Measurements from ENCODE around the gene ICAM2.
"Not testable (repeated sequence)": the region's sequence is repeated elsewhere in the genome, so short reads cannot be mapped to it uniquely, and the experiment has no call there.

The ICAM2 gene

GRCh38 chr17:64048805-64049204, 28.4 kb upstream of the ICAM2 start:
- DNase-seq: no peak
- intact Hi-C loops (cut with DNase I): no loop called here

GRCh38 chr17:64045176-64045575, 24.7 kb upstream of the ICAM2 start:
- DNase-seq: no peak
- intact Hi-C loops (cut with DNase I): no loop called here

GRCh38 chr17:64042700-64043485, 22.5 kb upstream of the ICAM2 start:
- no peak for DNase-seq
- intact Hi-C loops (cut with DNase I): no loop called here

- intact Hi-C loops (cut with DNase I): no loop called here
- no peak for DNase-seq
Measured at GRCh38 chr17:64041912-64042311, 21.5 kb upstream of the ICAM2 start.

- intact Hi-C loops (cut with DNase I): no loop called here
- no peak for DNase-seq
Measured at GRCh38 chr17:64040206-64040605, 19.8 kb upstream of the ICAM2 start.

- intact Hi-C loops (cut with DNase I): no loop called here
- no peak for DNase-seq
Measured at GRCh38 chr17:64039106-64039400, 18.6 kb upstream of the ICAM2 start.

- intact Hi-C loops (cut with DNase I): no loop called here
- no peak for DNase-seq
Measured at GRCh38 chr17:64038331-64039105, 18.1 kb upstream of the ICAM2 start.

- intact Hi-C loops (cut with DNase I): no loop called here
- DNase-seq: no peak
Measured at GRCh38 chr17:64037802-64038201, 17.4 kb upstream of the ICAM2 start.

- intact Hi-C loops (cut with DNase I): no loop called here
- DNase-seq: peak in 1 of 42 donors; percentile 6
Measured at GRCh38 chr17:64037180-64037579, 16.7 kb upstream of the ICAM2 start.

GRCh38 chr17:64036198-64036922, 15.9 kb upstream of the ICAM2 start:
- peak in 1 of 42 donors; percentile 2 for DNase-seq
- intact Hi-C loops (cut with DNase I): no loop called here

GRCh38 chr17:64032081-64032480, 11.6 kb upstream of the ICAM2 start:
- intact Hi-C loops (cut with DNase I): no loop called here
- peak in 1 of 42 donors; percentile 3 for DNase-seq

GRCh38 chr17:64028874-64029464, 8.5 kb upstream of the ICAM2 start:
- intact Hi-C loops (cut with DNase I): loop anchor here (5.0 kb wide), 1 partner anchor 103 kb away; the partner anchor contains the start of gene ERN1
- peak; percentile 34 to 88 (median 68) for DNase-seq

- peak; percentile 26 to 80 (median 52) for DNase-seq
- intact Hi-C loops (cut with DNase I): loop anchor here (5.0 kb wide), 1 partner anchor 106 kb away; the partner anchor contains the start of gene ERN1
Measured at GRCh38 chr17:64025732-64026294, 5.4 kb upstream of the ICAM2 start.

GRCh38 chr17:64024781-64025731, 4.6 kb upstream of the ICAM2 start:
- intact Hi-C loops (cut with DNase I): loop anchor here (5.0 kb wide), 1 partner anchor 107 kb away; the partner anchor contains the start of gene ERN1
- DNase-seq: peak in 2 of 42 donors; percentile 3 to 6

GRCh38 chr17:64024215-64024654, 3.8 kb upstream of the ICAM2 start:
- intact Hi-C loops (cut with DNase I): no loop called here
- DNase-seq: peak in 1 of 42 donors; percentile 1

GRCh38 chr17:64022611-64023063, 2.2 kb upstream of the ICAM2 start:
- peak in 2 of 42 donors; percentile 4 for DNase-seq
- intact Hi-C loops (cut with DNase I): no loop called here

GRCh38 chr17:64019551-64019961, 877 bp downstream of the ICAM2 start:
- intact Hi-C loops (cut with DNase I): not testable (repeated sequence)
- DNase-seq: peak in 3 of 42 donors; percentile 3 to 12 (median 4)

Measured in head of caudate nucleus (tissue), 42 donors.